HG02759 (cell line): Measurements from ENCODE around the gene OR8I2.
"Not testable (repeated sequence)": the region's sequence is repeated elsewhere in the genome, so short reads cannot be mapped to it uniquely, and the experiment has no call there.

Experiments
- ATAC-seq: cut with Tn5 transposase; IDR thresholded peaks from one replicate; pipeline ENCODE4 v1.9.1; 2021; ENCODE audit warnings: mild to moderate bottlenecking, moderate library complexity; ENCODE audit not compliant: unreplicated experiment

The OR8I2 gene

GRCh38 chr11:56093008-56093407 is at the start of gene OR8I2:
TSS of gene OR8I2 (plus strand) at chr11:56093308. CDS start at chr11:56093308, 0 bp downstream.
- no peak for ATAC-seq

- ATAC-seq, result no peak
Observed at GRCh38 chr11:56045538-56045937, 47.6 kb upstream of the OR8I2 start.

DNA sequence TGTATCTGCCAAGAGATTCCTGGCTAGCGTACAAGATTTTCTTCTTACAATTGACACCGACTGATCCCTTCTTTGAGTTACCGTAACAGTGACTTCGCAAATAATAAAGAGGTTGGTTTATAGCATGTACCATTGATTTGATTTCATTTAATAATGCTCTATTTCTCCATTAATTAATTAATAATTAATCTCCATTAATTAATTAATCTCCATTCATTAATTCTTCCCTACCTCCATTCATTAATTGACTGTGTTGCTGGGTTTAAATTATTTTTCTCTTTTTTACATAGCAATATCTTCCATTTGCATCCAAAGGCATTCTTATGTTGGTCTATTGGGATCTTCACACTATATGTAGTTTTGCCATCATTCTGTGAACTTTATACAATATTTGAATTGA is 44.6 kb upstream of the OR8I2 start:
- ATAC-seq, result no peak

DNA sequence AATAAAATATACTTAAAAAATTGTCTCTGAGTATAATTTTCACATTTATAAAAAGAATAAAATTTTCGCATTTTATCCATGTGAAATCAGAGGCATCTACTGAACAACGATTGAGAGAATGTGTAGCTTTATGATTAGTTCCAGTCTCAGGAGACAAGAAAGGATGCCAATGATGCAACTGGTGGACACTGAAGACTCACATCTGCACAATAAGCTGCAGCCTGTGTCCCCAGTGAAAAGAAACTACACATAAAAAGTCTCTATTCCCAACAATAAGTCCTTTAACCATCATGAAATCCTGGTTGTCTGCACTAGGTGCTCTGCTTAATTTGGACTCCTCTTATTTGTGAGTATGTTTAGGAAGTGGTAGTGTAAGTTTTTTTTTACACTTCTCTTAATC is 43.6 kb upstream of the OR8I2 start:
- ATAC-seq, result no peak

DNA sequence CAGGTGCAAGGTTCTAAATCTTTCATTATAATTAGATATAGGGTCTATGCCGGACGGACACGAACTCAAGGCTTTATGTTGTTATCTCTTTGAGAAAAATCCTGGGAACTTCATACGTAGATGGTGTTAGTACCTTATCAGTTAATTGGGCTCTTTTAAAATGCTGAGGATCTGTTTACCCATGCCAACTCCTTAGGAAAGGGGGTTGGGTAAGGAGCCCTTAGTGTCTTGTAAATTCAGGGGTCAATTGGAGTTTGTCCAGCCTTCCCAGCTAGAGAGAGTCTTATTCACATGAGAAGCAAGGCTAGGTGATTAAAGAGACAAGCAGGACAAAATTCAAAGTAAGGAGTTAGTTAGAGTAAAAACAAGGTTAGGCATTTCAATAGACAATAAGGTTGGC is 36.7 kb upstream of the OR8I2 start:
- not testable (repeated sequence) for ATAC-seq

DNA sequence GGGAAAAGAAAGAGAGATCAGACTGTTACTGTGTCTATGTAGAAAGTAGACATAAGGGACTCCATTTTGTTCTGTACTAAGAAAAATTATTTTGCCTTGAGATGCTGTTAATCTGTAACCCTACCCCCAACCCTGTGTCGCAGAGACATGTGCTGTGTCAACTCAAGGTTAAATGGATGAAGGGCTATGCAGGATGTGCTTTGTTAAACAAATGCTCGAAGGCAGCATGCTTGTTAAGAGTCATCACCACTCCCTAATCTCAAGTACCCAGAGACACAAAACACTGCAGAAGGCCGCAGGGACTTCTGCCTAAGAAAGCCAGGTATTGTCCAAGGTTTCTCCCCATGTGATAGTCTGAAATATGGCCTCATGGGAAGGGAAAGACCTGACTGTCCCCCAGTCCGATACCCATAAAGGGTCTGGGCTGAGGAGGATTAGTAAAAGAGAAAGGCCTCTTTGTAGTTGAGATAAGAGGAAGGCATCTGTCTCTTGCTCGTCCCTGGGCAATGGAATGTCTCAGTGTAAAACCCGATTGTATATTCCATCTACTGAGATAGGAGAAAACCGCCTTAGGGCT is 35.4 kb upstream of the OR8I2 start:
- not testable (repeated sequence) for ATAC-seq

GRCh38 chr11:56058260-56058780 is 34.8 kb upstream of the OR8I2 start:
- ATAC-seq, result not testable (repeated sequence)

DNA sequence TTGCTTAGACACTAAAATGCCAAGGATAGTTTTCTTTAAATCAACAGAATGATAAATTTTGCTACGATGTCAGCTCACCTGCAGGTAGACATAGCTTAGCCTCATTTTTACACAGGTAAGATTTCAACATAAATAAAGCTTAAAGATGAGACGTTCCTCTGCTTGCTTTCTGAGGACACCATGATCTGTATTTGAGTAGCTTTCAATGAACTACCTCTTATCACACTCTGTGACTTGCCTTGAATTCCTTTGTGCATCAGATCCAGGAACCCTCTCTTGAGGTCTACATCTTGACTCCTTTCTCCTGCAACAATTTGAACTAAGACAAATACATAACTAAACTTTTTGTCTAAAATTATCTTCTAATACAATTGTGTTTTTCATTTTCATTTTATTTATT is 26.1 kb upstream of the OR8I2 start:
- no peak for ATAC-seq

- no peak for ATAC-seq
Observed at GRCh38 chr11:56089697-56090096, 3.4 kb upstream of the OR8I2 start.

DNA sequence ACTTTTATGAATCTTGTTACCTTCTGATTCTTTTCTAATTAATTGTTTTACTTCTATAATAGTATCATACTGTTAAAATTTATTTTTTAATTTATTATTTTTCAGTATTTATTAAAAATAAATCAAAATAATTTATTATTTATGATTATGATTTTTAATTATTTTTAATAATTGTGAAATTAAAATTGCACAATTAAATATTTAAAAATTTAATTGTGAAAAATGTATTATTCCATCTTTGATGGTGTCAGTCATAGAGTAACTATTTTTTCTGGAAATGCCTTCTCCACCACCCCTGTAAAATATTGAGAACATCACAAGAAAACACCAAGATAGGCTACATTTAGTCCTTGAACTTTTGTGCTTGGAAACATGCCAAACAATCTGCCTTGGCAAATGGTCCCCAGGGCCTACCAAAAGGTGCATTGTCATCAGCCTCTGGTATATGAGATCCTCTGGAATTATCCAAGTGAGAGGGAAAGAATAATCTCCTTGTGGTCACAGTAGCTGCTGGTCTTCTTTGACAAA is 10.2 kb downstream of the OR8I2 start, which contains the start of gene OR8H2:
TSS of gene OR8H2 (plus strand) at position 478 of the 528 bp plus-strand sequence. CDS start 1,356 bp downstream, outside the sequence.
- no peak for ATAC-seq

DNA sequence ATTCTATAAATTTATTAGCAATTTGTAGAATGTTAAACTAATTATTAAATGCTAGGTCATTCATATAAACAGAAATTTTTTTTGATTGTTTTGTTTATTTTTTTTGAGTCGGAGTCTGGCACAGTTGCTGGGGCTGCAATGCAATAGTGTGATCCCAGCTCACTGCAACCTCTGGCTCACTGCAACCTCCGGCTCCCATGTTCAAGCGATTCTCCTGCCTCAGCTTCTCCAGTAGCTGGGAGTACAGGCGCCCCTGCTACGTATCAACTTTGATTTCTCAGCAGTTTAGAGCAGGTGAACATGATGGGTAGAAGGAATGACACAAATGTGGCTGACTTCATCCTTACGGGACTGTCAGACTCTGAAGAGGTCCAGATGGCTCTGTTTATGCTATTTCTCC is 29.0 kb downstream of the OR8I2 start, which contains the start of gene OR8H3:
TSS of gene OR8H3 (plus strand) at position 301 of the 400 bp plus-strand sequence. CDS start at position 301, 0 bp downstream.
- no peak for ATAC-seq

DNA sequence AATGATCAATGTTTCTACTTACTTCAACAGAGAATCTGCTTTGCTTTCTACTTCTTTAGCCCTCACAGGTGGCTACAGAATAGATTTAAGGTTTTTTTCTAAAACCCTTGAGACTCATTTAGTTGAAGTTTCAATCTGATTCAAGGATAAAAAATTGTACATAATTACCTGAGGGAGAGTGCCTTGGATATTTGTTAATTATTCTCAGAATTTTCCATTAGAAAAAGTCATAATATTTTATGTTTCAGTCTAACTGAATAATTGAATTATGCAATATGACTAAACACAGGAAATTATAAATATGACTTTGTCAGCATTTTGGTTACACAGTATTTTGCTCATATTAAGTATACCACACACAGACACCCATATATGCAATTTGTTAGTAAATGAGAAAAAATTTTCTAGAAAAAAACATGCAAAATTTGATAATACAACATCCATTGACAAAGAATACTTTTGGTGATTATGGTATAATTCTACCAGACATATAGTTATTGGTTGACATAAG is 47.1 kb downstream of the OR8I2 start, which contains the start of gene OR8J3:
TSS of gene OR8J3 (minus strand) at position 51 of the 511 bp plus-strand sequence. CDS start 2,483 bp downstream, outside the sequence.
- ATAC-seq, result no peak

- not testable (repeated sequence) for ATAC-seq
Observed at GRCh38 chr11:56143681-56144080, 50.6 kb downstream of the OR8I2 start.
